BE2C (cell line): ENCODE measurements around the gene SUCO. TPM values are rescaled to one million over a fixed set of nuclear protein-coding genes. Genes with fewer than 3 reads are reported as not detected.
A peak's percentile ranks its signal among the peaks of the same experiment; 100 is the strongest.

Source experiments
- DNase-seq: peaks from one replicate; pipeline ENCODE4 v3.0.0-alpha.2; 2020
- H3K27me3 ChIP-seq: fragments of 250-450 bp; sonication (Bioruptor Pico); 2 replicates; pipeline ENCODE4 v1.5.1; 2020; ENCODE audit warnings: mild to moderate bottlenecking
- H3K36me3 ChIP-seq: fragments of 250-450 bp; sonication (Bioruptor Pico); 2 replicates; pipeline ENCODE4 v1.5.1; 2020; ENCODE audit warnings: mild to moderate bottlenecking
- H3K4me1 ChIP-seq: fragments of 250-450 bp; sonication (Bioruptor Pico); 2 replicates; pipeline ENCODE4 v1.5.1; 2020
- H3K4me3 ChIP-seq: 2 replicates; pipeline ENCODE4 v1.5.1; 2011; ENCODE audit warnings: low read depth, low read length
- H3K9me3 ChIP-seq: fragments of 250-450 bp; sonication (Bioruptor Pico); 2 replicates; pipeline ENCODE4 v1.5.1; 2020
- CTCF ChIP-seq: IDR thresholded peaks from 2 replicates; pipeline ENCODE4 v1.5.1; 2012; ENCODE audit warnings: mild to moderate bottlenecking, low read depth, low read length
- polyA plus RNA-seq: library from polyadenylated mRNA; unstranded; fragments of >200 nt; gene quantifications from one replicate; pipeline ENCODE4 v1.2.1, GENCODE V29; 2012; ENCODE audit warnings: low read depth, missing spikeins; ENCODE audit not compliant: insufficient read length, insufficient read depth

Gene SUCO
- 18.5 TPM for polyA plus RNA-seq

- H3K4me1 ChIP-seq: no peaks in the 10 kb centered on the region
- H3K36me3 ChIP-seq: no peaks in the 10 kb centered on the region; the same call in 1 of the 2 replicates
- no peak for TF ChIP-seq CTCF
- peak; percentile 100 for DNase-seq
- H3K9me3 ChIP-seq: no peaks in the 10 kb centered on the region
- H3K4me3 ChIP-seq: peak within 1 kb of the TSS; percentile 98
- H3K27me3 ChIP-seq: no peaks in the 10 kb centered on the region
Measured at GRCh38 chr1:172532700-172533512, at the start of gene SUCO. TSS of gene SUCO (plus strand) at chr1:172533150. CDS start at chr1:172533436, 286 bp downstream.

GRCh38 chr1:172483448-172483847 lies 49.5 kb upstream of the SUCO start:
- no peak overlapping the region for H3K4me3 ChIP-seq
- no peaks in the 10 kb centered on the region for H3K27me3 ChIP-seq
- H3K4me1 ChIP-seq: no peaks in the 10 kb centered on the region
- H3K9me3 ChIP-seq: no peaks in the 10 kb centered on the region
- TF ChIP-seq CTCF: no peak
- no peaks in the 10 kb centered on the region for H3K36me3 ChIP-seq
- DNase-seq: no peak

GRCh38 chr1:172484252-172484651 lies 48.7 kb upstream of the SUCO start:
- DNase-seq: no peak
- TF ChIP-seq CTCF: no peak
- no peaks in the 10 kb centered on the region for H3K36me3 ChIP-seq
- no peaks in the 10 kb centered on the region for H3K27me3 ChIP-seq
- no peak overlapping the region for H3K4me3 ChIP-seq
- H3K4me1 ChIP-seq: no peaks in the 10 kb centered on the region
- H3K9me3 ChIP-seq: no peaks in the 10 kb centered on the region

GRCh38 chr1:172485626-172486025 lies 47.3 kb upstream of the SUCO start:
- Histone ChIP-seq H3K27me3 (no peaks in the 10 kb centered on the region), H3K9me3 (no peaks in the 10 kb centered on the region), H3K4me3 (no peak overlapping the region), H3K4me1 (no peaks in the 10 kb centered on the region), H3K36me3 (no peaks in the 10 kb centered on the region)
- no peak for TF ChIP-seq CTCF
- no peak for DNase-seq

- Histone ChIP-seq H3K9me3 (no peaks in the 10 kb centered on the region), H3K27me3 (no peaks in the 10 kb centered on the region), H3K4me3 (no peak overlapping the region), H3K4me1 (no peaks in the 10 kb centered on the region), H3K36me3 (no peaks in the 10 kb centered on the region)
- DNase-seq: no peak
- no peak for TF ChIP-seq CTCF
Measured at GRCh38 chr1:172486805-172487454, 46.0 kb upstream of the SUCO start.

GRCh38 chr1:172487550-172487949 lies 45.4 kb upstream of the SUCO start:
- DNase-seq: no peak
- no peaks in the 10 kb centered on the region for H3K9me3 ChIP-seq
- TF ChIP-seq CTCF: no peak
- H3K4me3 ChIP-seq: no peak overlapping the region
- H3K4me1 ChIP-seq: no peaks in the 10 kb centered on the region
- H3K36me3 ChIP-seq: no peaks in the 10 kb centered on the region
- no peaks in the 10 kb centered on the region for H3K27me3 ChIP-seq
